Panc1 (cell line): ENCODE measurements around the gene YWHAQ. TPM values are rescaled to one million over a fixed set of nuclear protein-coding genes. Genes with fewer than 3 reads are reported as not detected.

ENCODE experiments used
- ATAC-seq: fragments of 200-7000 bp; cut with Tn5 transposase; 2 replicates; pipeline ENCODE4 v1.9.1; 2020; ENCODE audit warnings: mild to moderate bottlenecking, moderate library complexity
- BruUV-seq: library from RNA; stranded (reverse); fragments of 400-500 nt; replicated peaks from 2 replicates; lab custom pipeline; 2021; lab: Mats Ljungman, UMichigan
- CTCF ChIA-PET: fragments of 300-600 bp; sonication (Branson Sonifier 250); formaldehyde crosslinking; loops from one replicate; lab custom pipeline; 2022; ENCODE audit warnings: antibody characterized with exemption; lab: Charles Lee
- POLR2A ChIA-PET: fragments of 300-600 bp; sonication (Branson Sonifier 250); formaldehyde crosslinking; loops from one replicate; lab custom pipeline; 2022; ENCODE audit warnings: antibody characterized with exemption; lab: Charles Lee
- DNase-seq: peaks from one replicate; pipeline ENCODE4 v3.0.0-alpha.2; 2010; ENCODE audit warnings: low read depth, low spot score
- H3K27ac ChIP-seq: 2 replicates; pipeline ENCODE4 v1.5.1; 2011; ENCODE audit warnings: mild to moderate bottlenecking, low read length, inconsistent platforms
- H3K27me3 ChIP-seq: fragments of 200-500 bp; sonication (Bioruptor generic); 2 replicates; pipeline ENCODE4 v1.6.0; 2014; ENCODE audit warnings: low read length, inconsistent platforms; ENCODE audit not compliant: control insufficient read depth, insufficient read depth
- H3K36me3 ChIP-seq: fragments of 200-500 bp; sonication (Bioruptor generic); 2 replicates; pipeline ENCODE4 v1.5.1; 2014; ENCODE audit warnings: inconsistent platforms, mild to moderate bottlenecking, low read length, moderate library complexity; ENCODE audit not compliant: control insufficient read depth, insufficient read depth
- H3K4me1 ChIP-seq: 2 replicates; pipeline ENCODE4 v1.5.1; 2011; ENCODE audit warnings: inconsistent platforms, mild to moderate bottlenecking, low read length, moderate library complexity; ENCODE audit not compliant: control insufficient read depth, insufficient read depth
- H3K4me3 ChIP-seq, 2 experiments: 2 replicates each; pipeline ENCODE4 v1.5.1; 2011 to 2012; ENCODE audit warnings: low read depth in 2 of 2, low read length in 2 of 2, mild to moderate bottlenecking in 2 of 2, inconsistent platforms in 1 of 2, moderate library complexity in 1 of 2
- H3K9me3 ChIP-seq: fragments of 200-500 bp; sonication (Bioruptor generic); 2 replicates; pipeline ENCODE4 v1.5.1; 2014; ENCODE audit warnings: low read depth, mild to moderate bottlenecking, inconsistent platforms, low read length, moderate library complexity; ENCODE audit not compliant: control insufficient read depth, insufficient read depth
- CTCF ChIP-seq: fragments of 450-650 bp; IDR thresholded peaks from 2 replicates; pipeline ENCODE4 v1.5.1; 2017; ENCODE audit warnings: mild to moderate bottlenecking
- POLR2AphosphoS5 ChIP-seq: IDR thresholded peaks from 2 replicates; pipeline ENCODE4 v1.6.1; 2012; ENCODE audit warnings: mild to moderate bottlenecking, low read depth, low read length, moderate library complexity
- REST ChIP-seq, 2 experiments: IDR thresholded peaks; 2 replicates each; pipeline ENCODE4 v1.6.1; 2011 to 2012; ENCODE audit warnings: low read depth in 2 of 2, control low read depth in 1 of 2, low read length in 1 of 2, mild to moderate bottlenecking in 1 of 2, moderate library complexity in 1 of 2; ENCODE audit not compliant: insufficient read depth in 1 of 2
- SIN3A ChIP-seq: IDR thresholded peaks from 2 replicates; pipeline ENCODE4 v1.6.1; 2012; ENCODE audit warnings: low read depth, mild to moderate bottlenecking, low read length, moderate library complexity, borderline replicate concordance; ENCODE audit not compliant: insufficient read depth
- TCF7L2 ChIP-seq: IDR thresholded peaks from 2 replicates; pipeline ENCODE4 v1.6.1; 2011; ENCODE audit warnings: mild to moderate bottlenecking, low read depth, low read length, inconsistent platforms
- in situ Hi-C: cut with HindIII; loops from 2 replicates; pipeline ENCODE4 v1.10.0; 2016; ENCODE audit warnings: low sequenced_read_pairs, low pct_unique_long_range_greater_than_20kb
- intact Hi-C: fragments of 100-400 bp; cut with micrococcal nuclease; formaldehyde crosslinking; loops from one replicate; pipeline ENCODE4 v1.10.0; 2022; ENCODE audit not compliant: unreplicated experiment
- total RNA-seq: library from RNA; stranded (reverse); gene quantifications from one replicate; pipeline ENCODE4 v1.2.1, GENCODE V29; 2021; ENCODE audit not compliant: unreplicated experiment

The YWHAQ gene
- total RNA-seq, 1 experiment from 2014 or later: 683 TPM

GRCh38 chr2:9638532-9638931 is 7.7 kb upstream of the YWHAQ start:
- Histone ChIP-seq H3K27ac (peak overlapping the region; percentile 86), H3K36me3 (no peaks in the 10 kb centered on the region), H3K4me3 (peak overlapping the region in 1 of 2 experiments; percentile 21; a peak in 1 of 4 replicates), H3K4me1 (peaks cover 75% of the 10 kb centered on the region), H3K27me3 (no peaks in the 10 kb centered on the region), H3K9me3 (no peaks in the 10 kb centered on the region)
- ChIA-PET CTCF (interaction anchor here (0.6 kb wide), 1 partner anchor 16 kb away, joined by 4 read pairs; no protein-coding TSS in a partner anchor), POLR2A (interaction anchor here (0.6 to 1.5 kb wide), 5 partner anchors 17 to 164 kb away, joined by 3 to 7 read pairs (median 3); no protein-coding TSS in a partner anchor)
- in situ Hi-C loops: no loop called here
- DNase-seq (peak; percentile 80), ATAC-seq (peak; percentile 83)
- BruUV-seq: no TSS peak
- TF ChIP-seq REST (IDR thresholded peaks at IDR 0.05; ENCODE audit: insufficient read depth in 1 of 2, low read depth in 2 of 2, low read length in 1 of 2) (no peak), SIN3A (no peak), POLR2AphosphoS5 (peak; percentile 58; the same call in 1 of the 2 replicates)
- intact Hi-C loops: loop anchor here (10.0 kb wide), 1 partner anchor 156 kb away; no protein-coding TSS in a partner anchor

GRCh38 chr2:9637330-9637729 is 6.5 kb upstream of the YWHAQ start:
- in situ Hi-C loops (no loop called here), intact Hi-C loops (loop anchor here (10.0 kb wide), 1 partner anchor 157 kb away; no protein-coding TSS in a partner anchor)
- ChIA-PET POLR2A (interaction anchor here (0.7 to 1.5 kb wide), 2 partner anchors 18 to 20 kb away, joined by 3 to 5 read pairs; no protein-coding TSS in a partner anchor), CTCF (no interaction called here)
- TF ChIP-seq TCF7L2 (no peak), REST (IDR thresholded peaks at IDR 0.05; ENCODE audit: insufficient read depth in 1 of 2, low read depth in 2 of 2, low read length in 1 of 2) (no peak), SIN3A (no peak), POLR2AphosphoS5 (no peak; the same call in 1 of the 2 replicates), CTCF (no peak)
- ATAC-seq: peak; percentile 55
- DNase-seq: no peak
- Histone ChIP-seq H3K4me1 (peaks cover 87% of the 10 kb centered on the region), H3K36me3 (no peaks in the 10 kb centered on the region), H3K27ac (peak overlapping the region; percentile 86), H3K9me3 (no peaks in the 10 kb centered on the region), H3K27me3 (no peaks in the 10 kb centered on the region), H3K4me3 (no peak overlapping the region)
- no TSS peak for BruUV-seq
